CD4-positive, alpha-beta T cell treated with Interleukin-15 for 4 hours (primary cell): ENCODE data around the gene ZBTB21.
A peak's percentile ranks its signal among the peaks of the same experiment; 100 is the strongest.
"Not testable (repeated sequence)": the region's sequence is repeated elsewhere in the genome, so short reads cannot be mapped to it uniquely, and the experiment has no call there.

Experiments used
- DNase-seq: peaks from one replicate; pipeline ENCODE4 v3.0.0-alpha.2; 2020; ENCODE audit warnings: low spot score

Gene ZBTB21

GRCh38 chr21:42019101-42019605, 9.0 kb upstream of the ZBTB21 start:
- DNase-seq = no peak

GRCh38 chr21:42017022-42017421, 6.9 kb upstream of the ZBTB21 start:
- DNase-seq = no peak

- no peak for DNase-seq
Measured at GRCh38 chr21:42016364-42016985, 6.3 kb upstream of the ZBTB21 start.

- no peak for DNase-seq
Measured at GRCh38 chr21:42013931-42014330, 3.8 kb upstream of the ZBTB21 start.

- no peak for DNase-seq
Measured at GRCh38 chr21:42013376-42013775, 3.2 kb upstream of the ZBTB21 start.

GRCh38 chr21:42012763-42013329, 2.7 kb upstream of the ZBTB21 start:
- no peak for DNase-seq

GRCh38 chr21:42012344-42012743, 2.2 kb upstream of the ZBTB21 start:
- DNase-seq = no peak

GRCh38 chr21:42010507-42011495, 641 bp upstream of the ZBTB21 start:
- DNase-seq = peak; percentile 9

GRCh38 chr21:42009018-42009830, 936 bp downstream of the ZBTB21 start:
- peak; percentile 25 for DNase-seq

GRCh38 chr21:42007356-42007940, 2.7 kb downstream of the ZBTB21 start:
- no peak for DNase-seq

GRCh38 chr21:42006765-42007164, 3.4 kb downstream of the ZBTB21 start:
- no peak for DNase-seq

- no peak for DNase-seq
Measured at GRCh38 chr21:42004406-42005199, 5.6 kb downstream of the ZBTB21 start.

- DNase-seq = no peak
Measured at GRCh38 chr21:42003051-42003461, 7.1 kb downstream of the ZBTB21 start.

- DNase-seq = peak; percentile 60
Measured at GRCh38 chr21:42002421-42002958, 7.7 kb downstream of the ZBTB21 start.

- DNase-seq = no peak
Measured at GRCh38 chr21:42001781-42002180, 8.4 kb downstream of the ZBTB21 start.

GRCh38 chr21:42000908-42001307, 9.3 kb downstream of the ZBTB21 start:
- DNase-seq = no peak

GRCh38 chr21:41997657-41998056, 12.5 kb downstream of the ZBTB21 start:
- DNase-seq = no peak

GRCh38 chr21:41995577-41995976, 14.6 kb downstream of the ZBTB21 start:
- DNase-seq = no peak

GRCh38 chr21:41994613-41995012, 15.5 kb downstream of the ZBTB21 start:
- DNase-seq = not testable (repeated sequence)

- no peak for DNase-seq
Measured at GRCh38 chr21:41993744-41994143, 16.4 kb downstream of the ZBTB21 start.
